Adipocyte (in vitro differentiated cells): Measurements from ENCODE around the gene PPM1A.

ENCODE experiments used
- DNase-seq: peaks from one replicate; pipeline ENCODE4 v3.0.0-alpha.2; 2015; ENCODE audit warnings: low read depth
- H3K27me3 ChIP-seq: replicated peaks from 2 replicates; pipeline ENCODE4 v1.7.0; 2013; ENCODE audit warnings: mild to moderate bottlenecking, low read length, moderate library complexity; ENCODE audit not compliant: control insufficient read depth, insufficient read depth
- H3K36me3 ChIP-seq: 2 replicates; pipeline ENCODE4 v1.7.0; 2013; ENCODE audit warnings: low read length, mild to moderate bottlenecking, moderate library complexity; ENCODE audit not compliant: control insufficient read depth, insufficient read depth, severe bottlenecking
- H3K4me1 ChIP-seq: 2 replicates; pipeline ENCODE4 v1.7.0; 2013; ENCODE audit warnings: mild to moderate bottlenecking, low read length, moderate library complexity; ENCODE audit not compliant: control insufficient read depth, insufficient read depth
- H3K4me3 ChIP-seq: 2 replicates; pipeline ENCODE4 v1.7.0; 2013; ENCODE audit warnings: mild to moderate bottlenecking, low read length, moderate library complexity
- H3K9ac ChIP-seq: 2 replicates; pipeline ENCODE4 v1.7.0; 2013; ENCODE audit warnings: mild to moderate bottlenecking, low read length, moderate library complexity
- H3K9me3 ChIP-seq: 2 replicates; pipeline ENCODE4 v1.7.0; 2013; ENCODE audit warnings: mild to moderate bottlenecking, low read length, moderate library complexity; ENCODE audit not compliant: control insufficient read depth

Gene PPM1A

DNA sequence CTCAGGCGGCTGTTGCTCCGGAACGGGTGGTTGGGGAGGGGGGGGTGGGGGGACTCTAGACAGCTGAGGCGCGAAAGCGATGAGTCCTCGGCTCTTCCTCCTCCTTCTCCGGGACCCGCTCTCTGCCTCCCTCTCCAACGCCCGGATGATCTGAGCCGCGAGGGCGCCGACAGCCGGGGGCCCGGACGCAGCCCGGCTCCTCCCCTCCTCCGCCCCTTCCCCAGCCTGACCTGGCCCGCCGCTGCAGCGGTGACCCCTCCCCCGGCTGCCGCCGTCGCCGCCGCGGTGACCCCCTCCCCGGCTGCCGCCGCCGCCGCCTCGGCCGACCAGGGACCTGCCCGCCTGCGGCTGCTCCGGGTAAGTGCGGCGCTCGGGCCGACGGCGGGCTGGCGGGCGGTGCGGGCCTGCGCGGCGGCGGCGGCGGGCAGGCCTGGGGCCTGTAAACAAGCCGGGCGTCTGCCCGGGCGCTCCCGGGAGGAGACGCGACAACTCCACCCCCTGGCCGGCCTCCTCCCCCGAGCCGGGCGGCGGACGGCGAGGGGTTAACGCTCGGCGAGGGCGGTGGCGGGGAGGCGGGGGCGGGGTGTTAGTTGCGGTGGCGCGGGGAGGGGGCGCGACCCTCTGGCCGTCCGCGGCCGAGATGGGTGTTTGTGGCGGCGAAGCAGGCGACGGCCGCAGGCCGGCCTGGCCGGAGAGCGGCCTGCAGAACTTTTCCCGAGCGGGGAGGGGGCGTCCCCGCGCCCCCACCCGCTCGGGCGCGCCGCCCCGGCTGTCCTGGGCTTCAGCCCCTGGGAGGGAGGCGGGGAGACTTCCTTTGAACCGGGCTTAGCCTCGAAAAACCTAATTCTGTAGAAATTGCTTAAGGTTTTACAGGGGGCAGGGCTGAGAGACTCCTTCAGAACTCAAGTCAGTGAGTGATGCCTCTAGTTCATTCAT, 568 bp downstream of the PPM1A start:
- Histone ChIP-seq H3K36me3 (no peaks in the 10 kb centered on the region), H3K9me3 (no peaks in the 10 kb centered on the region), H3K9ac (peak overlapping the region; percentile 90), H3K4me1 (peaks cover 33% of the 10 kb centered on the region), H3K27me3 (no peaks in the 10 kb centered on the region), H3K4me3 (peak overlapping the region; percentile 96)
- peak; percentile 85 for DNase-seq

DNA sequence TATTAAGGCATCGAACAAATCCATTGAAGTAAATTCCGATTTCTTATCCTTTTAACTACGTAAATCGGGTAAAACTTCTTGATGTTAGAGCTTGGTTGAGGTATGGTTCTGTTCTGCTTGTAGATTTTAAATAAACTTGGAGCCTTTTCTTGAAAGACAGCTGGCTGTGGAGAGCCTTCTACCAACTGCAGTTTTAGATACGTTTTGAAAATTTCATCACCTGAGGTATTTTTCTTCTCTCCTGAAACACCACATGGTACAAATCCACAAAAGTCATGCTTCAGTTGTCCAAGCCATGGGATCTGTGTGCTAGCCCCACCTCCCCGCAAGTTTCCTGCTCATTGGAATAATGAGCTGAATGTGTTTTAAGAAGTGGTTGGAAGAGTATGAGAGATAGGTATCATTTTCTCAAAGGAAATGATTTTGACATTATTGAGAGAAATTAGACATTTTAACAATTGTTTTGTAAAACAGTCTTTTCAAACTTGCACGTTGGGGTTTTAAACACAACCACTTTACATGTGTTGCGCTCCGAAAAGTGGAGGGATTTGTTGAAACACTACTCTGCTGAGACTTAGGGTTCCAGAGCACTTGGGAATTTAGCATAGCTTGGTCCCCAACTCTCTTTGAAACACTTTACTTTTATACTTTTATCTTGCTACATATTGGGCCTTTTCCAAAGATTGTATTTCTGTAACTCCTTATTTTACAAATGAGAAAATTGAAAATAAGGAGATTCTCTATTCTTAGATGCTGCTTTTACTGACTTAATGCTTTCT, 1.4 kb downstream of the PPM1A start:
- Histone ChIP-seq H3K4me3 (peak overlapping the region; percentile 96), H3K27me3 (no peaks in the 10 kb centered on the region), H3K4me1 (peaks cover 33% of the 10 kb centered on the region), H3K9me3 (no peaks in the 10 kb centered on the region), H3K36me3 (no peaks in the 10 kb centered on the region), H3K9ac (peak overlapping the region; percentile 90)
- DNase-seq: peak; percentile 48

DNA sequence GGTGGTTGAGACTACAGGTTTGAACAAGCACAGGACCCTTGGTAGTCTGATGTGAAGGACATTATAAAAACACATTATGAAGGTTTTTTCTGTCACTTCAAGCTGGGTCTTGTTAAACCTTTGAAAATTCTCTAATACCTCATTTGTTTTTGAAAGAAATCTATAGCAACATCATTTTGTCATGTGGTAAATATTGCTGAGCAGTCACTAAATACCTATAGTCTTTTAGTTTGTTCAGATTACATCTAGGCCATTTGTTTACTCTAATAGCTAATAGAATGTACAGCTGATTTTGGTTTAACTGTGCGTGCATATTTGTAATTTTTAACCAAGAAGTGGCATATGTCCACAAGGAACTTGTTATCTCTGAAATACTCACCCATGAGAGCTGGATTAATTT, 2.9 kb downstream of the PPM1A start:
- no peaks in the 10 kb centered on the region for H3K36me3 ChIP-seq

DNA sequence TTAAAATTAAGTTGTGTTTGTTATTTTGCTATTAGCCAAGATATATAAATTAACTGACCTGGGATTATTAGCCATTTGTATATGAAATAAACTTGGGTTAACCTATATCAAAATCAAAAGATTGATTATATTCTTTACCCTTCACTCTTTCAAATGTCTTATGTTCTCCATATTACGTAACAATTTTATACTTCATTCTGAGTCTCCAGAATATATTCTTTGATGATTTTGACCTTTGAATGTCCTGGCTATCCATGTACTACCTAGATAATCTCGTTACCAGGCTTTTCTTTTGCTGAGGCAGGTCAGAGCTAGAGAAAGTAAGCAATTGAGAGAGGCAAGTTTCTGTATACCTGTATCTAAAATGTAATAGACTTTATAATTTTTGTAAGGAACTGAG, 3.6 kb downstream of the PPM1A start:
- no peaks in the 10 kb centered on the region for H3K36me3 ChIP-seq
- H3K9ac ChIP-seq: no peak overlapping the region
- H3K4me1 ChIP-seq: peaks cover 33% of the 10 kb centered on the region
- no peak for DNase-seq
- H3K9me3 ChIP-seq: no peaks in the 10 kb centered on the region
- H3K27me3 ChIP-seq: no peaks in the 10 kb centered on the region
- H3K4me3 ChIP-seq: no peak overlapping the region

More for the DNA sequence above, 2.9 kb downstream of the PPM1A start:
- DNase-seq: no peak
- Histone ChIP-seq H3K4me1 (peaks cover 33% of the 10 kb centered on the region), H3K27me3 (no peaks in the 10 kb centered on the region), H3K9me3 (no peaks in the 10 kb centered on the region), H3K9ac (peak overlapping the region; percentile 90), H3K4me3 (peak overlapping the region; percentile 96)

DNA sequence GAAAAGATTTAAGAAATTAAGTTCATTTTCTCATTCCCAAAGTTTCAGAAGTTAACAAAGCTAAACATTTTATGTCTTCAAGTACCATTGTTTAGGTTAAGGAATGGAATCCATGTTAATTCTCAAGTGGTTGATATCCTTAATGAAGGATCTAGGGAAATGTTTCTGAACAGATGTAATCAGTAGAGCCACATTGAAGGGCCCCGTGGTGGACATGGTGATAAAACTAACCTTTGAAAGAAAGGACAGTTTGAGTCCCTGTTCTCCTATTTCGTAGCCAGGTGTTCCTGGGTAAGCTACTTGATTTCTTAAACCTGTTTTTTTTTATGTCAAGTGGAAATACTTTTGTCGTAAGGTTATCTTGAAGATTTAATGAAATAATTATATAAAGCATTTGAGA, 4.6 kb downstream of the PPM1A start:
- Histone ChIP-seq H3K4me1 (peaks cover 27% of the 10 kb centered on the region), H3K9ac (no peak overlapping the region), H3K4me3 (no peak overlapping the region), H3K27me3 (no peaks in the 10 kb centered on the region), H3K9me3 (no peaks in the 10 kb centered on the region), H3K36me3 (no peaks in the 10 kb centered on the region)
- DNase-seq: no peak

DNA sequence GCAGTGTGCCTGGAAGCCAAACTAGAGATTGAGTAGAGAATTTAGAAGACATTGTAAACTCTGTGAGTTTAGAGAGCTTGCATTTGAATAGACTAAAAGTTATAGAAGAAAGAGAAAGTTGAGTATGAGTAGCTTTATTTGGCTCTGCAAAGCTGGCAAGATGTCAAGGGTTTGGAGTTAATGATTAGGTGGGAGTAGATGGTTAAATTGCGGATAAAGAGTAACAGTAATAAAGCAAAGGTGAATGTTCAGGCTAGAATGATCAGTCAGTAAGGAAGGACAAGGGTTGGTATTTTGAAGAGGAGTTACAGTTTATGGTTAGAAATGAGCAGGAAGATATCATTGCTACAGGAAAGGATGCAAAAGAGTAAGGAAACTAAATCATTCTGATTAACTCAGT, 5.2 kb downstream of the PPM1A start:
- H3K4me3 ChIP-seq: no peak overlapping the region
- no peaks in the 10 kb centered on the region for H3K36me3 ChIP-seq
- H3K9ac ChIP-seq: no peak overlapping the region
- DNase-seq: no peak
- H3K27me3 ChIP-seq: no peaks in the 10 kb centered on the region
- no peaks in the 10 kb centered on the region for H3K9me3 ChIP-seq
- H3K4me1 ChIP-seq: peaks cover 27% of the 10 kb centered on the region

DNA sequence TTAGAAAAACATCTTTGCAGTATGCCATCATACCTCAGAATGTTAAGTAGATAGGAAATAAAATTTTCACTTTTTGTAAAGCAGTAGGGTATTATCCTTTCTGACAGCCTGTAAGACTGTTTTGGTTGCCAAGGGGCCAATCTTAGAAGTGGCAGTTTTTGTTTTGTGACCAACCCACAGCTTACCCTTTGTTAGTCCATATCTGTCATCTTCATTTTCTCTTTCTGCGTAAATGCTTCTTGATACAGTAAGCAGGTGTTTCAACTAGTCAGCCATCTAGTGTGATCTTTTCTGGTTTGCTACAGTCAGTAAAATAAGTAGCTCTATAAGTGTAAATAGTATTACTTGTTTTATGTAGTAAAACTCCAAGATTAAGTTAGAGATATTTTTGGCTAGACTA, 8.8 kb downstream of the PPM1A start:
- no peak for DNase-seq
- no peaks in the 10 kb centered on the region for H3K27me3 ChIP-seq
- H3K9ac ChIP-seq: no peak overlapping the region
- no peaks in the 10 kb centered on the region for H3K36me3 ChIP-seq
- no peaks in the 10 kb centered on the region for H3K9me3 ChIP-seq
- no peak overlapping the region for H3K4me3 ChIP-seq
- H3K4me1 ChIP-seq: peaks cover 4% of the 10 kb centered on the region

DNA sequence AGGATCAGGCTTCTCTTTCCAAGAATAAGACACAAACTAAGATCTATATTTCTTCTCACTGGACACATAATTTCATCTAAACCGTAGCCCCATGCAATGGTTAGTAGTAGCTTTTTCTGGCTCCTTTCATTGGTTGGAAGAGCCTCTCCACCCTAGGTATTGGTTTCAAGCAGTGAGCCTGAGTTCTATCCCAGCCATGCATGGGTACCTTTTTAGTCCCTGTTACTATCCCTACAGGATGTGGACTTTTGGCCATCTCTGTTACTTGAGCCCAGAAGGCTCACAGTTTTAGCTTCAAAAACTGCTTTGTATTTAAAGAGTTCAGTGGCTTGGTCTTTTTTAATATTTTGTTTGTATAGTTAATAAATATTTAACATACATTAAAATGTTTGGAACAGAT, 16.1 kb downstream of the PPM1A start:
- Histone ChIP-seq H3K9me3 (peaks cover 12% of the 10 kb centered on the region), H3K27me3 (no peaks in the 10 kb centered on the region), H3K4me1 (no peaks in the 10 kb centered on the region), H3K36me3 (no peaks in the 10 kb centered on the region), H3K4me3 (no peak overlapping the region), H3K9ac (no peak overlapping the region)
- no peak for DNase-seq

DNA sequence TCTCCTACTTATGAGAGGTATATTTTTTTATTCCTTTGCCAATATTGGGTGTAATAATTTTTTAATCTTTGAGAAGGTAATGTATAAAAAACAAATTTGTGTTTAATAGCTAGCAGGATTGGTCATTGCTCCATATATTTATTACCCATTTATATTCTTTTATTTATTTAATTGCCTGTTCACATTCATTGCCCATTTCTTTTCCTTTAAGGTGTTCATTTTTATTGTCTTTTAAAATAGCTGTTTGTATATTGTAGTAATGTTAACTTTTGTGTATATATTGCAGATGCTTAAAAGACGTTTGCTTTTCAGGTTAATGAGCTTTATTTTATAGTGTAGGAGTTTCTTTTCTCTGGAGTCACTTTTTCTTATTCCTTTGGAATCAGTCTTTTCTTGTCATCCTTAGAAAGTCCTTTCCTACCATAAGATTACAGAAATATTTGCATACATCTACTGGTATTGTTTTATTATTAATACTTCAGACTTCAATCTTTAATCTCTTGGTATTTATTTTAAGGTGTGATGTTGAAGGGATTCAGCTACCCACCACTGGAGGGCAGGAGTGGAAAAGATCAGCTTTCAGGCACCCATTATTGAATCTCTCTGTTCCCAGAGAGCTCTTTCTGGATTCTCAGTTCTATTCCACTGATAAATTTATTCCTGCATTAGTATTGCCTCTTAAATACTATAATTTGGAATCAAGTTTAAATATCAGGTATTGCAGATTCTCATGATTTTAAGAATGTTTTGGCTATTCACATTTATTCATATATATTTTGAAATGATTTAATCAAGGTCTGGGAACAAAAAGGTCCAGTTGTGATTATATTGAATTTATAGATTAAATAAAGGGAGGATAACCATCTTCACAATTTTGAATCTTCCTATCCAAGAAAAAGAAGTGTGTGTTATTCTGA, 17.3 kb downstream of the PPM1A start:
- H3K4me3 ChIP-seq: no peak overlapping the region
- DNase-seq: no peak
- peaks cover 12% of the 10 kb centered on the region for H3K9me3 ChIP-seq
- no peaks in the 10 kb centered on the region for H3K36me3 ChIP-seq
- H3K27me3 ChIP-seq: no peaks in the 10 kb centered on the region
- H3K9ac ChIP-seq: no peak overlapping the region
- H3K4me1 ChIP-seq: no peaks in the 10 kb centered on the region

DNA sequence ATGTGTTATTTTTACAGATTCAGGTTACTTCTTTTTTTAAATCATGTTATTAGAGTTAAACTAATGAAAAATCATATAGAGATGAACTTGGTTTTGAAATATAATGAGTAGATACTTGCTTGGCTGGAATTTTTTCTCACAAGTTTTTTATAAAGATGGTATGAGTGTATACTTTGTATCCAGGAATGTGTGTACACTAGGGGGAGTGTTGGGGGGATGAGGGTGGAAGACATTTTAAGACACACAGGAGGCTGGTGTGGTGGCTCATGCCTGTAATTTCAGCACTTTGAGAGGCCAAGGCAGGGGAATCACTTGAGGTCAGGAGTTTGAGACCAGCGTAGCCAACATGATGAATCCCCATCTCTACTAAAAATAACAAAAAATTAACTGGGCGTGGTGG, 23.2 kb downstream of the PPM1A start:
- H3K4me3 ChIP-seq: no peak overlapping the region

DNA sequence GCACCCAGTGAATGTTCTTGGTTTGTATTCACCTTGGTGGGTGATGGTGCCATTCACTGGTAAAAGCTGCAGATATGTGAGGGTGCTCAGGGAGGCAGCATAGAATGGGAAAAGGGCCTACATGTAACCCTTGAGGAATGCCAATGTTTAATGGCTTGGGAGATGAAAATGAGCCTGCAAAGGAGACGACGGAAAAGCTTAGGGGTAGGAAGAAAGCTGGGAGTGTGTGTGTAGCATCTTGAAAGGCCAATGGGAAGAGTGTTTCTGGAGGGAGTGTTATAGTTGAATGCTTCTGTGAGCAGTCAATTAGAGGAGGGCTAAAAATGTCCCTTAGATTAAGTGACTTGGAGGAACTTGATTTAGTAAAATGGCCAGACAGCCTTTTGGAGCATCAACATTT, 24.9 kb downstream of the PPM1A start:
- Histone ChIP-seq H3K27me3 (no peaks in the 10 kb centered on the region), H3K9me3 (no peaks in the 10 kb centered on the region), H3K4me1 (peaks cover 21% of the 10 kb centered on the region), H3K4me3 (no peak overlapping the region), H3K36me3 (no peaks in the 10 kb centered on the region), H3K9ac (no peak overlapping the region)
- no peak for DNase-seq

More for the DNA sequence above, 23.2 kb downstream of the PPM1A start:
- no peak overlapping the region for H3K9ac ChIP-seq
- H3K36me3 ChIP-seq: no peaks in the 10 kb centered on the region
- no peaks in the 10 kb centered on the region for H3K9me3 ChIP-seq
- no peak for DNase-seq
- no peaks in the 10 kb centered on the region for H3K27me3 ChIP-seq
- H3K4me1 ChIP-seq: peaks cover 21% of the 10 kb centered on the region
